NCI-H1694 treated with DMSO at 0.1 percent for 48 hours (cell line): ENCODE results near the gene SOCS3.

Experiments used
- DNase-seq: peaks from one replicate; lab custom pipeline; 2025; lab: John Stamatoyannopoulos, UW

Gene SOCS3

DNA sequence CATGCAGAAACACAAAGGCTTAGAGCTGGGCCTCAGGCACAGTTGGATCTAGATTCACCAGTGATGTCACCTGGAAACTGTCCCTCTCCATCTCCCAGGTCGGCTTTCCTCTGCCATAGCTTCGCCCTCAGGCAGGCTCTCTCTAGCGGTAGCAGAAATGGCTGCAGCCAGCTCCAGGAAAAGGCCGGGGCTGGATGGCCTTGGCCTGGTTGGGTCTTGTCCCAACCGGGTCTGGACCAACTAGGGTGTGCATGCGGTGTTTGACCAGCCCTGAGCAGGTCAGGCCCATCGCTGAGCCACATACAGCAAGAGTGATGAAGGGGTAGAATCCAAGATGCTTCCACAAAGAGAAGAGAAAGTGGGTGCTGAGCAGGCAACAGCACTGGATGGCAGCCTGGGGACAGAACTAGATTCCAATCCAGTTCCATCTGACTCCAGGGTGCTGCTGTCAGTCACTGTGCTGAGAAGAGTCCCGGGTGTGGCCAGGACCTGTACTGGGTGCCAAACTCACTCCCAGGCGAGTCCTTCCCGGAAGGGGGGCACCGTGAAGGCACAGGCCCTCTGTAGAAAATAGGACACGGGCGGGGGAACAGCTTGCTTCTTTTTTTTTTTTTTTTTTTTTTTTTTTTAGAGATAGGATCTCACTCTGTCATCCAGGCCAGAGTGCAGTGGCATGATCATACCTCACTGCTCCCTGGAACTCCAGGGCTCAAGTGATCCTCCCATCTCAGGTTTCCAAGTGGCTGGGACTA is 51.8 kb downstream of the SOCS3 start:
- DNase-seq, result no peak

DNA sequence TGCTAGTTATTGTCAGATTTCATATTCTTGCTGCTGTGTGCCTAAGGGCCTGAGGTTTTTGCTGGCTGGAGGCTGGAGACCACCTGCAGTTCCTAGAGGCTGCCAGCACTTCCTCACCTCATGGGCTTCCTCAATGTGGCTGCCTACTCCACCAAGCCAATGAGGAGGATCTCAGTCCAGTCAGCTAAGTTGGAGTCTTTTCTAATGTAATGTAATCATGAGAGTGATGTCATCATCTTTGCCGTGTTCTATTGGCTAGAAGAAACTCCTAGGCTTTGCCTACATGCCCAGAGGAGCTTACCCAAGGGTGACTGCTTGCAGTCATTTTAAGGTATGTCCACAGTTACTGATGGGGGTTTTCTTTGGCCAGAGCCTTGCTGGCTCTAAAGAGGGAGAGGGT is 53.0 kb downstream of the SOCS3 start:
- no peak for DNase-seq
